Trophoblast cell (in vitro differentiated cells and primary cell): ENCODE results near the gene CDH22.

Experiments used
- DNase-seq, 2 donors: peaks; one replicate each; pipeline ENCODE4 v3.0.0-alpha.2; 2016
- H2AFZ ChIP-seq: 2 replicates; pipeline ENCODE4 v1.6.1; 2013; ENCODE audit warnings: low read length, moderate library complexity, mild to moderate bottlenecking; ENCODE audit not compliant: insufficient read depth, poor library complexity
- H2AK5ac ChIP-seq: 2 replicates; pipeline ENCODE4 v1.6.1; 2013; ENCODE audit warnings: mild to moderate bottlenecking, low read length
- H2BK120ac ChIP-seq: 2 replicates; pipeline ENCODE4 v1.6.1; 2013; ENCODE audit warnings: low read length, mild to moderate bottlenecking, moderate library complexity; ENCODE audit not compliant: insufficient read depth, poor library complexity
- H2BK12ac ChIP-seq: 2 replicates; pipeline ENCODE4 v1.6.1; 2013; ENCODE audit warnings: mild to moderate bottlenecking, low read length, moderate library complexity
- H2BK5ac ChIP-seq: 2 replicates; pipeline ENCODE4 v1.6.1; 2013; ENCODE audit warnings: low read length, low read depth, moderate library complexity, mild to moderate bottlenecking; ENCODE audit not compliant: poor library complexity
- H3K14ac ChIP-seq: 2 replicates; pipeline ENCODE4 v1.6.1; 2013; ENCODE audit warnings: mild to moderate bottlenecking, low read length
- H3K18ac ChIP-seq: 2 replicates; pipeline ENCODE4 v1.6.1; 2013; ENCODE audit warnings: mild to moderate bottlenecking, low read length
- H3K23ac ChIP-seq: 2 replicates; pipeline ENCODE4 v1.6.1; 2013; ENCODE audit warnings: low read length
- H3K27ac ChIP-seq: 2 replicates; pipeline ENCODE4 v1.5.1; 2013; ENCODE audit warnings: low read depth, mild to moderate bottlenecking, inconsistent platforms, low read length, moderate library complexity
- H3K27me3 ChIP-seq: 2 replicates; pipeline ENCODE4 v1.6.1; 2013; ENCODE audit warnings: inconsistent platforms, mild to moderate bottlenecking, low read length, moderate library complexity; ENCODE audit not compliant: insufficient read depth
- H3K36me3 ChIP-seq, 2 experiments: 1 replicate in 1 of 2; 2 replicates in 1 of 2; pipeline ENCODE4 v1.6.1; 2013; ENCODE audit warnings: low read length in 2 of 2, mild to moderate bottlenecking in 2 of 2, moderate library complexity in 1 of 2; ENCODE audit not compliant: insufficient read depth in 2 of 2, control insufficient read depth in 1 of 2
- H3K4ac ChIP-seq: 2 replicates; pipeline ENCODE4 v1.6.1; 2013; ENCODE audit warnings: low read depth, mild to moderate bottlenecking, low read length, moderate library complexity
- H3K4me1 ChIP-seq, 2 experiments: 1 replicate in 1 of 2; 2 replicates in 1 of 2; pipeline ENCODE4 v1.6.1; 2013; ENCODE audit warnings: low read length in 2 of 2, mild to moderate bottlenecking in 2 of 2, moderate library complexity in 1 of 2; ENCODE audit not compliant: insufficient read depth in 2 of 2, control insufficient read depth in 1 of 2
- H3K4me2 ChIP-seq: 2 replicates; pipeline ENCODE4 v1.6.1; 2013; ENCODE audit warnings: inconsistent platforms, mild to moderate bottlenecking, low read length, moderate library complexity
- H3K4me3 ChIP-seq: 2 replicates; pipeline ENCODE4 v1.5.1; 2013; ENCODE audit warnings: mild to moderate bottlenecking, low read depth, low read length, inconsistent platforms
- H3K79me1 ChIP-seq: one replicate; pipeline ENCODE4 v1.6.1; 2013; ENCODE audit warnings: low read length
- H3K79me2 ChIP-seq: 2 replicates; pipeline ENCODE4 v1.6.1; 2013; ENCODE audit warnings: low read length, mild to moderate bottlenecking; ENCODE audit not compliant: control insufficient read depth, insufficient read depth, poor library complexity
- H3K9ac ChIP-seq: 2 replicates; pipeline ENCODE4 v1.6.1; 2013; ENCODE audit warnings: mild to moderate bottlenecking, low read length
- H3K9me3 ChIP-seq: 2 replicates; pipeline ENCODE4 v1.6.1; 2013; ENCODE audit warnings: low read depth, mild to moderate bottlenecking, control low read depth, inconsistent platforms, low read length; ENCODE audit not compliant: insufficient read depth
- H4K12ac ChIP-seq: 2 replicates; pipeline ENCODE4 v1.6.1; 2013; ENCODE audit warnings: low read depth, mild to moderate bottlenecking, low read length, moderate library complexity
- H4K8ac ChIP-seq: 2 replicates; pipeline ENCODE4 v1.6.1; 2013; ENCODE audit warnings: low read depth, mild to moderate bottlenecking, low read length, moderate library complexity
- H4K91ac ChIP-seq: one replicate; pipeline ENCODE4 v1.6.1; 2013; ENCODE audit warnings: low read depth, mild to moderate bottlenecking, low read length, moderate library complexity
- WGBS: extraction: QIAGEN DNeasy Blood & Tissue Kit; methylation state at CpG from one replicate; pipeline ENCODE4 v1.1.7; 2013; ENCODE audit warnings: missing lambda C conversion rate; ENCODE audit not compliant: insufficient read length, insufficient coverage; ENCODE audit errors: extremely low coverage; 5-methylcytosine and 5-hydroxymethylcytosine counted together

The CDH22 gene

DNA sequence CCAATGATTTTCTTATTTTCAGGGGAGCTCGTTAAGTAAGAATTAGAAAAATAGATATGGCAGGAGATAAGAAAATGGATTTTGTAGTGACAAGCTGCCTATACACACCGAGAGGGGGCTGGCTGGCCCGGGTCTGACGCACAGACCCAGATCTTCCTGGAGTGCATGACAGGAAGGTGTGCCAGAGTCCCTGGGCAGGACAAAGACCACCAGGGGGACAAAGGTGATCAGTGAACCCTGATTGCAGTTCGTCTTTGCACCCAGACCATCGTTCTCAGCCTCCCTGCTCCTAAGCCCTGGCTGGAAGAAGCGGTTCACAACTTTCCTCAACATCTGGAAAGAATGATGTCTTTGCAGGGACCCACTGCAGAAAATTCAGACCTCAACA is 24.3 kb downstream of the CDH22 start:
- Histone ChIP-seq H2BK120ac (no peak overlapping the region), H3K27me3 (no peaks in the 10 kb centered on the region), H3K4me1 (peaks cover 2 to 4% of the 10 kb centered on the region in 2 experiments), H3K23ac (no peak overlapping the region), H2BK5ac (no peak overlapping the region), H3K14ac (no peak overlapping the region), H3K9me3 (no peaks in the 10 kb centered on the region), H3K79me2 (no peaks in the 10 kb centered on the region), H3K79me1 (no peaks in the 10 kb centered on the region), H3K4ac (no peak overlapping the region), H3K18ac (no peak overlapping the region), H3K27ac (no peak overlapping the region), H3K36me3 (no peaks in the 10 kb centered on the region), H4K12ac (no peak overlapping the region), H3K9ac (peak overlapping the region; percentile 14), H3K4me2 (no peak overlapping the region), H4K8ac (no peak overlapping the region), H2BK12ac (no peak overlapping the region), H4K91ac (no peak overlapping the region), H2AFZ (no peak overlapping the region), H3K4me3 (no peak overlapping the region), H2AK5ac (no peak overlapping the region)
- no peak for DNase-seq
- no CpG with 5 or more reads among the region's 7 CpGs for WGBS

DNA sequence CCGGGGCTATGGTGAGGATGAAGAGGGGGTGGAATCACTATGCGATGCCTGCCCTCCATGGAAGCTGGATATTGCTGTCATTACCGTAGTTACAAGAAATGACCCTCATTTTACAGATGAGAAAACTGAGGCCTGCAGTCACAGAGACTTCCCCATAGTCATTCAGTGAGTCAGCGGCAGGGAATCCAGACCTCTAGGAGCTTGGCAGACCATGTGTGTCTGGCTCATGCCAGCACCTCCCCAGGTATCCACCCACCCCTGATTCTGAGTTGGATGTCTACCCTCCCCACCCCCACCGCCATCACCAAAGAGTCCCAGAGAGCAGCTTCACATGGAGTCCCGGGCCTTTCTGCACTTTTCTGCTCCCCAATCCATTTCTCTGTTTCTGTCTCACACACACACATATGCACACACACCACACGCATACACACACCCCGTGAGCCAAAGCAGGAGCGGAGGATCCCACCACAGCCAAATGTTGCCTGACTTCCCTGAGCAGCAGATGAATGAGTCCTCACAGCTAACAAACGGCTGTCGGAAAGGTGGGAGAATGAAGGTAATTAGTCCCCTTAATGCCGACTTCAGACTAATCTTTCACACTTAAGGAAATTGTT is 24.8 kb downstream of the CDH22 start:
- Histone ChIP-seq H3K79me2 (no peaks in the 10 kb centered on the region), H3K18ac (no peak overlapping the region), H3K9me3 (no peaks in the 10 kb centered on the region), H2BK120ac (no peak overlapping the region), H4K12ac (no peak overlapping the region), H4K8ac (no peak overlapping the region), H3K4me1 (peaks cover 2 to 4% of the 10 kb centered on the region in 2 experiments), H2AFZ (no peak overlapping the region), H3K27ac (no peak overlapping the region), H2BK5ac (no peak overlapping the region), H3K4me3 (no peak overlapping the region), H3K36me3 (no peaks in the 10 kb centered on the region), H2AK5ac (no peak overlapping the region), H3K27me3 (no peaks in the 10 kb centered on the region), H4K91ac (no peak overlapping the region), H2BK12ac (no peak overlapping the region), H3K79me1 (no peaks in the 10 kb centered on the region), H3K4ac (no peak overlapping the region), H3K4me2 (no peak overlapping the region), H3K14ac (no peak overlapping the region), H3K9ac (no peak overlapping the region), H3K23ac (no peak overlapping the region)
- no CpG with 5 or more reads among the region's 12 CpGs for WGBS
- peak; percentile 28 to 37 for DNase-seq

DNA sequence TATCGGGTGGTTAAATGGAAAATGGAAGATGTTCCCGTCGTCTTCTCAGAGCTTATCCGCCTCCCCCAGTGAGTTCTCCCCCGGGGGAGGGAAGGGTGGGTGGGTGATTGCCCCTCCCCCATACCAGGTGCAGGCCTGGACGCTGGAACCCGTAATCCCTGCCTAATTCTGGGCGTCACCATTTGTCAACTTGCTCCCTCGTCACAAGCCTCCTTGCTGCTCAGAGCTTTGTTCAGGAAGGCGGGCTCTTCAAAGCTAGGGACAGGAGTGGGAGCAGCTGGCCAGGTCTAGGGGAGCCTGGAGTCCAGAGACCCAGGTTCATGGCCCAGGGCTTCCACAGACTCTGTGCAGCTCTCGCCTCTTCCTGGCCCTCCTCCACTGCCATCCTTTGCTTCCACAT is 25.6 kb downstream of the CDH22 start:
- no peak overlapping the region for H2BK120ac ChIP-seq
- H4K12ac ChIP-seq = no peak overlapping the region
- no CpG with 5 or more reads among the region's 11 CpGs for WGBS
- no peak overlapping the region for H3K9ac ChIP-seq
- H3K23ac ChIP-seq = no peak overlapping the region
- H4K91ac ChIP-seq = no peak overlapping the region
- H3K27me3 ChIP-seq = no peaks in the 10 kb centered on the region
- H2BK12ac ChIP-seq = no peak overlapping the region
- no peak for DNase-seq
- H3K9me3 ChIP-seq = no peaks in the 10 kb centered on the region
- no peaks in the 10 kb centered on the region for H3K79me2 ChIP-seq
- H3K4ac ChIP-seq = no peak overlapping the region
- no peak overlapping the region for H3K14ac ChIP-seq
- no peak overlapping the region for H4K8ac ChIP-seq
- H2AK5ac ChIP-seq = no peak overlapping the region
- H3K4me1 ChIP-seq = peaks cover 2 to 4% of the 10 kb centered on the region in 2 experiments
- no peak overlapping the region for H2AFZ ChIP-seq
- no peak overlapping the region for H3K27ac ChIP-seq
- H3K36me3 ChIP-seq = no peaks in the 10 kb centered on the region
- no peak overlapping the region for H3K4me2 ChIP-seq
- no peak overlapping the region for H2BK5ac ChIP-seq
- no peaks in the 10 kb centered on the region for H3K79me1 ChIP-seq
- no peak overlapping the region for H3K4me3 ChIP-seq
- H3K18ac ChIP-seq = no peak overlapping the region

DNA sequence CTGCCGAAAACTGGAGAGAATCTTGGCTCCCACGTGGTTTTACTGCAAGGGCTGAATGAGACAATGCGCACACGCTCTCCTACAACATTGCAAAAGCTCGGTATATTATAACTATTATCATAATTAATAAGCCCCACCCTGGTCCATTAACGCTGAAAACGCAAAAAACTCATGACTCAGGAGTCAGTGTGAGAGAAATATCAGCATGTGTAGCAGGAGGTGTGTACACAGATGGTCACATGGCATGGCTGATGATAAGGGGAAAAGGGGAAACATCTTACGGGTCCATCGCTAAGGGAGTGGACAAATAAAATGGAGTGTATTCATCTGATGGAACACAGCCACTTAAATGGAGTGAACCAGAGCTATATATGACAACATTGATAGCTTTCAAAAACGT is 29.2 kb downstream of the CDH22 start:
- no CpG with 5 or more reads among the region's 10 CpGs for WGBS
- Histone ChIP-seq H3K18ac (no peak overlapping the region), H3K36me3 (no peaks in the 10 kb centered on the region), H3K14ac (no peak overlapping the region), H3K4me2 (no peak overlapping the region), H3K79me1 (no peaks in the 10 kb centered on the region), H3K4me3 (no peak overlapping the region), H2BK120ac (no peak overlapping the region), H2AFZ (no peak overlapping the region), H3K79me2 (no peaks in the 10 kb centered on the region), H3K9me3 (no peaks in the 10 kb centered on the region), H3K4ac (no peak overlapping the region), H4K8ac (no peak overlapping the region), H4K12ac (no peak overlapping the region), H4K91ac (no peak overlapping the region), H2BK12ac (no peak overlapping the region), H3K27ac (no peak overlapping the region), H3K27me3 (no peaks in the 10 kb centered on the region), H2BK5ac (no peak overlapping the region), H3K9ac (no peak overlapping the region), H3K23ac (no peak overlapping the region), H3K4me1 (peaks cover 2 to 4% of the 10 kb centered on the region in 2 experiments), H2AK5ac (no peak overlapping the region)
- DNase-seq = no peak
